Loucy (cell line): Measurements from ENCODE around the gene CDK18.

Experiments
- H2AFZ ChIP-seq: fragments of 200-600 bp; sonication (generic); 2 replicates; pipeline ENCODE4 v1.6.0; 2016; ENCODE audit warnings: antibody characterized with exemption, mild to moderate bottlenecking, low read length, moderate library complexity
- H3F3A ChIP-seq: fragments of 200-600 bp; 2 replicates; pipeline ENCODE4 v1.6.0; 2016; ENCODE audit warnings: antibody characterized with exemption, low read depth, mild to moderate bottlenecking
- H3K27me3 ChIP-seq: fragments of 200-600 bp; sonication (generic); 2 replicates; pipeline ENCODE4 v1.6.1; 2014; ENCODE audit warnings: low read length, mild to moderate bottlenecking; ENCODE audit not compliant: insufficient read depth, poor library complexity, severe bottlenecking
- H3K36me3 ChIP-seq: fragments of 200-600 bp; sonication (generic); 2 replicates; pipeline ENCODE4 v1.6.1; 2016; ENCODE audit warnings: low read length; ENCODE audit not compliant: insufficient read depth
- H3K4me1 ChIP-seq: fragments of 200-600 bp; sonication (generic); 2 replicates; pipeline ENCODE4 v1.5.1; 2014; ENCODE audit warnings: low read length, mild to moderate bottlenecking; ENCODE audit not compliant: insufficient read depth, poor library complexity, severe bottlenecking
- H3K4me2 ChIP-seq: fragments of 200-600 bp; sonication (generic); 2 replicates; pipeline ENCODE4 v1.6.0; 2014; ENCODE audit warnings: antibody characterized with exemption, low read length, low read depth, mild to moderate bottlenecking; ENCODE audit not compliant: poor library complexity, severe bottlenecking
- H3K4me3 ChIP-seq: fragments of 200-600 bp; sonication (generic); 2 replicates; pipeline ENCODE4 v1.5.1; 2014; ENCODE audit warnings: low read length, mild to moderate bottlenecking, mixed read lengths; ENCODE audit not compliant: poor library complexity, severe bottlenecking
- H3K79me2 ChIP-seq: fragments of 200-600 bp; sonication (generic); 2 replicates; pipeline ENCODE4 v1.6.1; 2014; ENCODE audit warnings: low read length; ENCODE audit not compliant: insufficient read depth
- H3K9ac ChIP-seq: fragments of 200-600 bp; sonication (generic); 2 replicates; pipeline ENCODE4 v1.6.0; 2014; ENCODE audit warnings: mild to moderate bottlenecking, low read depth, low read length, moderate library complexity; ENCODE audit not compliant: poor library complexity, severe bottlenecking
- H3K9me2 ChIP-seq: fragments of 200-600 bp; sonication (generic); replicated peaks from 2 replicates; pipeline ENCODE4 v1.6.1; 2016; ENCODE audit warnings: low read depth, low read length, mixed read lengths
- H3K9me3 ChIP-seq: fragments of 200-600 bp; sonication (generic); 2 replicates; pipeline ENCODE4 v1.6.1; 2014; ENCODE audit warnings: mild to moderate bottlenecking, antibody characterized with exemption, low read length, low read depth; ENCODE audit not compliant: insufficient read depth
- H4K20me1 ChIP-seq: fragments of 200-600 bp; sonication (generic); 2 replicates; pipeline ENCODE4 v1.6.0; 2014; ENCODE audit warnings: antibody characterized with exemption, low read length, mild to moderate bottlenecking; ENCODE audit not compliant: insufficient read depth, poor library complexity, severe bottlenecking
- CTCF ChIP-seq: fragments of 200-600 bp; sonication (generic); conservative IDR thresholded peaks from 2 replicates; pipeline ENCODE4 v1.5.1; 2014; ENCODE audit warnings: mild to moderate bottlenecking, antibody characterized with exemption, low read length
- EZH2phosphoT487 ChIP-seq: fragments of 200-600 bp; IDR thresholded peaks from 2 replicates; pipeline ENCODE4 v1.6.1; 2018; ENCODE audit warnings: antibody characterized with exemption, mild to moderate bottlenecking, moderate library complexity, borderline replicate concordance

The CDK18 gene

GRCh38 chr1:205523261-205523890, 18.9 kb downstream of the CDK18 start:
- TF ChIP-seq EZH2phosphoT487 = no peak
- TF ChIP-seq CTCF = no peak
- no peaks in the 10 kb centered on the region for H3K79me2 ChIP-seq

GRCh38 chr1:205523891-205524793, 19.7 kb downstream of the CDK18 start:
- no peaks in the 10 kb centered on the region for H3K9me2 ChIP-seq
- no peaks in the 10 kb centered on the region for H3K27me3 ChIP-seq
- no peaks in the 10 kb centered on the region for H4K20me1 ChIP-seq
- TF ChIP-seq CTCF = peak; percentile 79
- TF ChIP-seq EZH2phosphoT487 = no peak
- no peaks in the 10 kb centered on the region for H3F3A ChIP-seq
- H3K79me2 ChIP-seq = no peaks in the 10 kb centered on the region
- no peak overlapping the region for H2AFZ ChIP-seq
- H3K36me3 ChIP-seq = no peaks in the 10 kb centered on the region
- peaks cover 4% of the 10 kb centered on the region for H3K4me1 ChIP-seq
- H3K9ac ChIP-seq = no peak overlapping the region
- H3K4me3 ChIP-seq = no peak overlapping the region
- H3K9me3 ChIP-seq = no peaks in the 10 kb centered on the region
- no peak overlapping the region for H3K4me2 ChIP-seq

More at GRCh38 chr1:205523261-205523890, 18.9 kb downstream of the CDK18 start:
- Histone ChIP-seq H3K9me3 (no peaks in the 10 kb centered on the region), H3K4me3 (no peak overlapping the region), H3K9ac (no peak overlapping the region), H3K4me1 (peaks cover 4% of the 10 kb centered on the region), H3K4me2 (no peak overlapping the region), H3K27me3 (no peaks in the 10 kb centered on the region), H4K20me1 (no peaks in the 10 kb centered on the region), H3K36me3 (no peaks in the 10 kb centered on the region), H2AFZ (no peak overlapping the region), H3F3A (no peaks in the 10 kb centered on the region), H3K9me2 (no peaks in the 10 kb centered on the region)

- Histone ChIP-seq H3K36me3 (no peaks in the 10 kb centered on the region), H4K20me1 (no peaks in the 10 kb centered on the region), H3K9me3 (no peaks in the 10 kb centered on the region), H3K9me2 (no peaks in the 10 kb centered on the region), H2AFZ (no peak overlapping the region), H3K4me1 (peaks cover 4% of the 10 kb centered on the region), H3F3A (no peaks in the 10 kb centered on the region), H3K4me3 (no peak overlapping the region), H3K9ac (no peak overlapping the region), H3K4me2 (no peak overlapping the region), H3K27me3 (no peaks in the 10 kb centered on the region), H3K79me2 (no peaks in the 10 kb centered on the region)
- TF ChIP-seq CTCF (no peak), EZH2phosphoT487 (no peak)
Observed at GRCh38 chr1:205524794-205525101, 20.3 kb downstream of the CDK18 start.
